Measurements from ENCODE around the gene MTX1. TPM values are rescaled to one million over a fixed set of nuclear protein-coding genes. Genes with fewer than 3 reads are reported as not detected.
A peak's percentile ranks its signal among the peaks of the same experiment; 100 is the strongest.
"Not testable (repeated sequence)": the region's sequence is repeated elsewhere in the genome, so short reads cannot be mapped to it uniquely, and the experiment has no call there.

Gene MTX1
- total RNA-seq, result 28.8 and 31.6 TPM in 2 replicates

- DNase-seq (ENCODE audit: low read depth in 2 of 2), result peak; percentile 88 to 96
These were observed at the start of gene MTX1 for GRCh38 chr1:155208541-155209311. Gene MTX1 (plus strand): TSS chr1:155208695. CDS start chr1:155208805, 110 bp downstream.

GRCh38 chr1:155158991-155159390 lies 49.5 kb upstream of the MTX1 start:
- DNase-seq (ENCODE audit: low read depth in 2 of 2), result no peak

- DNase-seq (ENCODE audit: low read depth in 2 of 2), result no peak
These were observed 48.4 kb upstream of the MTX1 start for GRCh38 chr1:155160128-155160527.

- DNase-seq (ENCODE audit: low read depth in 2 of 2), result not testable (repeated sequence)
These were observed 45.9 kb upstream of the MTX1 start for GRCh38 chr1:155162631-155163030.

GRCh38 chr1:155163785-155164184 lies 44.7 kb upstream of the MTX1 start:
- not testable (repeated sequence) for DNase-seq (ENCODE audit: low read depth in 2 of 2)

GRCh38 chr1:155164625-155165024 lies 43.9 kb upstream of the MTX1 start:
- not testable (repeated sequence) for DNase-seq (ENCODE audit: low read depth in 2 of 2)

GRCh38 chr1:155166051-155166470 lies 42.4 kb upstream of the MTX1 start:
- peak in 1 of 2 donors; percentile 62 for DNase-seq (ENCODE audit: low read depth in 2 of 2)

GRCh38 chr1:155166471-155167165 lies 41.9 kb upstream of the MTX1 start:
- peak; percentile 90 to 97 for DNase-seq (ENCODE audit: low read depth in 2 of 2)

- DNase-seq (ENCODE audit: low read depth in 2 of 2), result peak; percentile 93
These were observed 41.1 kb upstream of the MTX1 start for GRCh38 chr1:155167166-155168104.

GRCh38 chr1:155168105-155168445 lies 40.4 kb upstream of the MTX1 start:
- not testable (repeated sequence) for DNase-seq (ENCODE audit: low read depth in 2 of 2)

- DNase-seq (ENCODE audit: low read depth in 2 of 2), result no peak
These were observed 39.9 kb upstream of the MTX1 start for GRCh38 chr1:155168456-155169210.

GRCh38 chr1:155169541-155169940 lies 39.0 kb upstream of the MTX1 start:
- no peak for DNase-seq (ENCODE audit: low read depth in 2 of 2)

- DNase-seq (ENCODE audit: low read depth in 2 of 2), result no peak
These were observed 38.3 kb upstream of the MTX1 start for GRCh38 chr1:155170101-155170785.

GRCh38 chr1:155170806-155171205 lies 37.7 kb upstream of the MTX1 start:
- no peak for DNase-seq (ENCODE audit: low read depth in 2 of 2)

- no peak for DNase-seq (ENCODE audit: low read depth in 2 of 2)
These were observed 36.4 kb upstream of the MTX1 start for GRCh38 chr1:155171836-155172731.

GRCh38 chr1:155172732-155173477 lies 35.6 kb upstream of the MTX1 start, which contains the start of gene KRTCAP2:
Gene KRTCAP2 (minus strand): TSS chr1:155173304. CDS start chr1:155173224, 80 bp downstream.
- peak; percentile 96 to 97 for DNase-seq (ENCODE audit: low read depth in 2 of 2)

- peak; percentile 49 to 57 for DNase-seq (ENCODE audit: low read depth in 2 of 2)
These were observed 34.8 kb upstream of the MTX1 start, which contains the start of gene TRIM46 for GRCh38 chr1:155173478-155174323. Gene TRIM46 (plus strand): TSS chr1:155173849. CDS start chr1:155173967, 118 bp downstream.
